Neural progenitor cell (in vitro differentiated cells): Measurements from ENCODE around the gene SLC5A4. TPM values are rescaled to one million over a fixed set of nuclear protein-coding genes. Genes with fewer than 3 reads are reported as not detected.

Experiments
- DNase-seq: peaks from one replicate; pipeline ENCODE4 v3.0.0-alpha.2; 2016; ENCODE audit warnings: low spot score
- H2AFZ ChIP-seq: fragments of 200-600 bp; sonication (generic); replicated peaks from 2 replicates; pipeline ENCODE4 v1.6.1; 2016; ENCODE audit warnings: antibody characterized with exemption
- H3F3A ChIP-seq: fragments of 200-600 bp; sonication (generic); 2 replicates; pipeline ENCODE4 v1.6.1; 2016; ENCODE audit warnings: antibody characterized with exemption, low read depth
- H3K27ac ChIP-seq: fragments of 200-600 bp; sonication (generic); 2 replicates; pipeline ENCODE4 v1.5.1; 2016; ENCODE audit warnings: mild to moderate bottlenecking
- H3K27me3 ChIP-seq: fragments of 200-600 bp; sonication (generic); 2 replicates; pipeline ENCODE4 v1.6.1; 2016; ENCODE audit warnings: mild to moderate bottlenecking, moderate library complexity
- H3K36me3 ChIP-seq: fragments of 200-600 bp; sonication (generic); 2 replicates; pipeline ENCODE4 v1.5.1; 2016
- H3K4me1 ChIP-seq: fragments of 200-600 bp; sonication (generic); 2 replicates; pipeline ENCODE4 v1.6.1; 2016; ENCODE audit warnings: mixed run types
- H3K4me2 ChIP-seq: fragments of 200-600 bp; sonication (generic); 2 replicates; pipeline ENCODE4 v1.6.1; 2016
- H3K4me3 ChIP-seq: fragments of 200-600 bp; sonication (generic); 2 replicates; pipeline ENCODE4 v1.5.1; 2016
- H3K79me2 ChIP-seq: fragments of 200-600 bp; sonication (generic); 2 replicates; pipeline ENCODE4 v1.6.1; 2016; ENCODE audit warnings: low read depth
- H3K9ac ChIP-seq: fragments of 200-600 bp; sonication (generic); 2 replicates; pipeline ENCODE4 v1.6.1; 2016
- H3K9me3 ChIP-seq: fragments of 200-600 bp; sonication (generic); 2 replicates; pipeline ENCODE4 v1.5.1; 2016; ENCODE audit warnings: low read depth
- H4K20me1 ChIP-seq: fragments of 200-600 bp; sonication (generic); 2 replicates; pipeline ENCODE4 v1.6.1; 2016; ENCODE audit warnings: low read depth
- H3K27ac Mint-ChIP-seq: 3 replicates; pipeline ENCODE4 v1.8.0; 2021; ENCODE audit warnings: mixed read lengths
- H3K27me3 Mint-ChIP-seq: 2 replicates; pipeline ENCODE4 v1.8.0; 2022; ENCODE audit warnings: low read depth, mild to moderate bottlenecking, inconsistent platforms, moderate library complexity, mixed read lengths; ENCODE audit not compliant: insufficient read depth
- H3K36me3 Mint-ChIP-seq: 3 replicates; pipeline ENCODE4 v1.8.0; 2021; ENCODE audit warnings: mixed read lengths
- H3K4me1 Mint-ChIP-seq: 3 replicates; pipeline ENCODE4 v1.8.0; 2021; ENCODE audit warnings: mixed read lengths
- H3K4me3 Mint-ChIP-seq: 3 replicates; pipeline ENCODE4 v1.8.0; 2021; ENCODE audit warnings: mild to moderate bottlenecking, moderate library complexity, mixed read lengths
- H3K9me3 Mint-ChIP-seq: 3 replicates; pipeline ENCODE4 v1.8.0; 2020; ENCODE audit warnings: mixed read lengths
- EZH2 ChIP-seq: fragments of 200-600 bp; sonication (generic); IDR thresholded peaks from 2 replicates; pipeline ENCODE4 v1.6.1; 2017; ENCODE audit warnings: antibody characterized with exemption, mild to moderate bottlenecking, moderate library complexity
- EZH2phosphoT487 ChIP-seq: fragments of 200-600 bp; sonication (generic); IDR thresholded peaks from 2 replicates; pipeline ENCODE4 v1.6.1; 2017; ENCODE audit warnings: antibody characterized with exemption
- total RNA-seq: library from RNA; depleted of rRNA; stranded (reverse); fragments of >200 nt; gene quantifications from 2 replicates; pipeline ENCODE4 v1.2.3, GENCODE V29; 2015; ENCODE audit warnings: low replicate concordance
- TF ChIP-seq, protein P1 (sequence below): fragments of 200-600 bp; sonication (generic); IDR thresholded peaks from 2 replicates; pipeline ENCODE4 v1.5.1; 2017; ENCODE audit warnings: antibody characterized with exemption, mild to moderate bottlenecking

The SLC5A4 gene
- total RNA-seq, 1 donor from 2014 or later = 0.06 TPM

DNA sequence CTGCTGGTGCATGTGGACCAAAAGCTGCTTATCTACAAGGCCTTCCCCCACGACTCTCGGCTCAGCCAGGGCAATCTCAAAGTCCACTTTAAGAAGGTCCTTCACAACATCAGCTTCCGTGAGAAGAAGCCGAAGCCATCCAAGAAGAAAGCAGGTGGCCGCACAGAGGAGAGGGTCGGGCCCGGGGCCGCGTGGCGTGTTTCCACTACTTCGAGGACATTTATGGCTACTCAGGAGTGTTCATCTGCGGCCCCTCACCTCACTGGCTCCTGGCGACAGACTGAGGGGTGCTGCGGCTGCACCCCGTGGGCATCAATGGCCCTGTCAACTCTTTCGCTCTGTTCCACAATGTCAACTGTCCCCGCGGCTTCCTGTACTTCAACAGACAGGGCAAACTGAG is 16.2 kb upstream of the SLC5A4 start:
- Mint-ChIP-seq H3K27ac (no peak overlapping the region), H3K27me3 (no peaks in the 10 kb centered on the region)

DNA sequence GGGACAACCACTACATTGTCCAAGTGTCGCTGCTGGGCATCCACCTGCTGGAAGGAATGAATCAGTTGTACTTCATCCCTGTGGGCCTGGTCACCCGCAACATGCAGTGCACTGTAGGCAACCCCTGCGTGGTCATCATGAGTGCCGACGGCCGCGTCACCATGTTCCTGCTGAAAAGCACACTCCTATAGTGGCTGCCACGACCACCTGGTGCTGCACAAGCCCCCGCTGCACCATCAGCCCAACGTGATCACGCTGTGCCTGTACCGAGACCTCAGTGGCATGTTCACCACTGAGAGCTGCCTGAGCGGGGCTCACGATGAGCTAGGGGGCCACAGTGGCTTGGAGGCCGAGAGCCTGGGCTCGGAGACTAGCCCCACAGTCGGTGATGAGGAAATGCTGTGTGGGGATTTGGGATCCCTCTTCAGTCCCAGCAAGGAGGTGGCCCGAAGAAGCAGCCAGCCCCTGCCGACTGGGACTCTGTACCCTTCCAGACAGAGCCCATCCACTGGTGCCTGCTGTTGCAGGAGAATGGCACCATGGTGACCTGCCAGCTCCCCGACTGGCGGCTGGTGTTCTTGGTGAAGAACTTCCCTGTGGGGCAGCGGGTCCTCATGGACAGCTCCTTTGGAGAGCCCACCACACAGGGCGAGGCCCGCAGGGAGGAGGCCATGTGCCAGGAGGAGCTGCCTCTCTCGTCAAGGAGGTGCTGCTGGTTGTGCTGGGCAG is 15.7 kb upstream of the SLC5A4 start:
- Histone ChIP-seq H3K4me3 (no peak overlapping the region), H3K9ac (no peak overlapping the region), H2AFZ (no peak overlapping the region), H3K4me1 (no peaks in the 10 kb centered on the region), H3F3A (peaks cover under 1% of the 10 kb centered on the region), H3K27me3 (no peaks in the 10 kb centered on the region), H4K20me1 (no peaks in the 10 kb centered on the region), H3K9me3 (no peaks in the 10 kb centered on the region), H3K36me3 (no peaks in the 10 kb centered on the region), H3K27ac (no peak overlapping the region), H3K79me2 (no peaks in the 10 kb centered on the region), H3K4me2 (no peak overlapping the region)
- H3K27ac Mint-ChIP-seq = no peak overlapping the region
- no peaks in the 10 kb centered on the region for H3K4me1 Mint-ChIP-seq
- H3K9me3 Mint-ChIP-seq = no peaks in the 10 kb centered on the region
- no peak overlapping the region for H3K4me3 Mint-ChIP-seq
- peaks cover 2% of the 10 kb centered on the region for H3K27me3 Mint-ChIP-seq
- H3K36me3 Mint-ChIP-seq = peaks cover 5% of the 10 kb centered on the region
- no peak for TF ChIP-seq EZH2phosphoT487
- TF ChIP-seq, protein P1, sequence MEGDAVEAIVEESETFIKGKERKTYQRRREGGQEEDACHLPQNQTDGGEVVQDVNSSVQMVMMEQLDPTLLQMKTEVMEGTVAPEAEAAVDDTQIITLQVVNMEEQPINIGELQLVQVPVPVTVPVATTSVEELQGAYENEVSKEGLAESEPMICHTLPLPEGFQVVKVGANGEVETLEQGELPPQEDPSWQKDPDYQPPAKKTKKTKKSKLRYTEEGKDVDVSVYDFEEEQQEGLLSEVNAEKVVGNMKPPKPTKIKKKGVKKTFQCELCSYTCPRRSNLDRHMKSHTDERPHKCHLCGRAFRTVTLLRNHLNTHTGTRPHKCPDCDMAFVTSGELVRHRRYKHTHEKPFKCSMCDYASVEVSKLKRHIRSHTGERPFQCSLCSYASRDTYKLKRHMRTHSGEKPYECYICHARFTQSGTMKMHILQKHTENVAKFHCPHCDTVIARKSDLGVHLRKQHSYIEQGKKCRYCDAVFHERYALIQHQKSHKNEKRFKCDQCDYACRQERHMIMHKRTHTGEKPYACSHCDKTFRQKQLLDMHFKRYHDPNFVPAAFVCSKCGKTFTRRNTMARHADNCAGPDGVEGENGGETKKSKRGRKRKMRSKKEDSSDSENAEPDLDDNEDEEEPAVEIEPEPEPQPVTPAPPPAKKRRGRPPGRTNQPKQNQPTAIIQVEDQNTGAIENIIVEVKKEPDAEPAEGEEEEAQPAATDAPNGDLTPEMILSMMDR = no peak
- no peak for TF ChIP-seq EZH2
- DNase-seq = no peak

More for the DNA sequence above, 16.2 kb upstream of the SLC5A4 start:
- Histone ChIP-seq H4K20me1 (no peaks in the 10 kb centered on the region), H2AFZ (no peak overlapping the region), H3K4me2 (no peak overlapping the region), H3K4me3 (no peak overlapping the region), H3K36me3 (no peaks in the 10 kb centered on the region), H3K27ac (no peak overlapping the region), H3F3A (no peaks in the 10 kb centered on the region), H3K79me2 (no peaks in the 10 kb centered on the region), H3K9ac (no peak overlapping the region), H3K4me1 (no peaks in the 10 kb centered on the region), H3K27me3 (no peaks in the 10 kb centered on the region), H3K9me3 (no peaks in the 10 kb centered on the region)
- DNase-seq = no peak
- no peaks in the 10 kb centered on the region for H3K9me3 Mint-ChIP-seq
- H3K36me3 Mint-ChIP-seq = peaks cover 5% of the 10 kb centered on the region
- TF ChIP-seq EZH2 (no peak), EZH2phosphoT487 (no peak)
- TF ChIP-seq, protein P1 = no peak
- no peaks in the 10 kb centered on the region for H3K4me1 Mint-ChIP-seq
- H3K4me3 Mint-ChIP-seq = no peak overlapping the region

- H2AFZ ChIP-seq = no peak overlapping the region
- Mint-ChIP-seq H3K4me1 (no peaks in the 10 kb centered on the region), H3K27me3 (peaks cover 2% of the 10 kb centered on the region), H3K4me3 (no peak overlapping the region), H3K36me3 (peaks cover 5% of the 10 kb centered on the region), H3K27ac (no peak overlapping the region), H3K9me3 (no peaks in the 10 kb centered on the region)
- H3K27me3 ChIP-seq = no peaks in the 10 kb centered on the region
- no peaks in the 10 kb centered on the region for H3K79me2 ChIP-seq
- no peaks in the 10 kb centered on the region for H3K9me3 ChIP-seq
- no peaks in the 10 kb centered on the region for H4K20me1 ChIP-seq
- H3K4me3 ChIP-seq = no peak overlapping the region
- H3K4me2 ChIP-seq = no peak overlapping the region
- peaks cover 5% of the 10 kb centered on the region for H3F3A ChIP-seq
- no peaks in the 10 kb centered on the region for H3K4me1 ChIP-seq
- DNase-seq = no peak
- no peaks in the 10 kb centered on the region for H3K36me3 ChIP-seq
- no peak overlapping the region for H3K9ac ChIP-seq
- no peak for TF ChIP-seq EZH2phosphoT487
- TF ChIP-seq, protein P1 = no peak
- no peak for TF ChIP-seq EZH2
- H3K27ac ChIP-seq = no peak overlapping the region
Measured at GRCh38 chr22:32269316-32269715, 14.2 kb upstream of the SLC5A4 start.
